ENCODE data around the gene ATP2A1.

The ATP2A1 gene

GRCh38 chr16:28912558-28912957, 34.3 kb downstream of the ATP2A1 start:
- FAIRE-seq (no peak), DNase-seq (ENCODE audit: insufficient read length, low spot score) (no peak)
- TF ChIP-seq CTCF (IDR thresholded peaks at IDR 0.05; ENCODE audit: insufficient read depth, missing control alignments) = no peak

- FAIRE-seq (no peak), DNase-seq (ENCODE audit: insufficient read length, low spot score) (no peak)
- no peak for TF ChIP-seq CTCF (IDR thresholded peaks at IDR 0.05; ENCODE audit: insufficient read depth, missing control alignments)
These were observed 35.8 kb downstream of the ATP2A1 start for GRCh38 chr16:28913946-28914724.

GRCh38 chr16:28915181-28915580, 36.9 kb downstream of the ATP2A1 start:
- DNase-seq (ENCODE audit: insufficient read length, low spot score) (no peak), FAIRE-seq (no peak)
- no peak for TF ChIP-seq CTCF (IDR thresholded peaks at IDR 0.05; ENCODE audit: insufficient read depth, missing control alignments)

GRCh38 chr16:28917095-28917494, 38.8 kb downstream of the ATP2A1 start:
- DNase-seq (ENCODE audit: insufficient read length, low spot score) = no peak
- no peak for FAIRE-seq
- no peak for TF ChIP-seq CTCF (IDR thresholded peaks at IDR 0.05; ENCODE audit: insufficient read depth, missing control alignments)

- DNase-seq (ENCODE audit: insufficient read length, low spot score) = no peak
- no peak for FAIRE-seq
- TF ChIP-seq CTCF (IDR thresholded peaks at IDR 0.05; ENCODE audit: insufficient read depth, missing control alignments) = no peak
These were observed 40.4 kb downstream of the ATP2A1 start for GRCh38 chr16:28918698-28919097.

- no peak for DNase-seq (ENCODE audit: insufficient read length, low spot score)
- no peak for FAIRE-seq
- no peak for TF ChIP-seq CTCF (IDR thresholded peaks at IDR 0.05; ENCODE audit: insufficient read depth, missing control alignments)
These were observed 44.9 kb downstream of the ATP2A1 start for GRCh38 chr16:28923231-28923587.

- FAIRE-seq = no peak
- TF ChIP-seq CTCF (IDR thresholded peaks at IDR 0.05; ENCODE audit: insufficient read depth, missing control alignments) = no peak
- no peak for DNase-seq (ENCODE audit: insufficient read length, low spot score)
These were observed 45.5 kb downstream of the ATP2A1 start for GRCh38 chr16:28923652-28924398.

Data from D721Med (cell line).